ENCODE data around the gene GCK.

Gene GCK

GRCh38 chr7:44218418-44219201, 29.4 kb upstream of the GCK start:
- no peak for DNase-seq (ENCODE audit: low spot score)
- TF ChIP-seq CTCF (IDR thresholded peaks at IDR 0.05; ENCODE audit: borderline replicate concordance, control extremely low read depth, extremely low read depth, insufficient read depth, missing control alignments), result no peak
- in situ Hi-C loops (cut with MboI; ENCODE audit: low sequenced_read_pairs, unreplicated experiment), result no loop called here

GRCh38 chr7:44217852-44218402, 28.7 kb upstream of the GCK start:
- no peak for DNase-seq (ENCODE audit: low spot score)
- in situ Hi-C loops (cut with MboI; ENCODE audit: low sequenced_read_pairs, unreplicated experiment), result no loop called here
- no peak for TF ChIP-seq CTCF (IDR thresholded peaks at IDR 0.05; ENCODE audit: borderline replicate concordance, control extremely low read depth, extremely low read depth, insufficient read depth, missing control alignments)

- no peak for DNase-seq (ENCODE audit: low spot score)
These were observed 28.0 kb upstream of the GCK start for GRCh38 chr7:44217223-44217714.

GRCh38 chr7:44216521-44217222, 27.4 kb upstream of the GCK start:
- in situ Hi-C loops (cut with MboI; ENCODE audit: low sequenced_read_pairs, unreplicated experiment), result no loop called here
- no peak for TF ChIP-seq CTCF (IDR thresholded peaks at IDR 0.05; ENCODE audit: borderline replicate concordance, control extremely low read depth, extremely low read depth, insufficient read depth, missing control alignments)
- no peak for DNase-seq (ENCODE audit: low spot score)

More at GRCh38 chr7:44217223-44217714, 28.0 kb upstream of the GCK start:
- TF ChIP-seq CTCF (IDR thresholded peaks at IDR 0.05; ENCODE audit: borderline replicate concordance, control extremely low read depth, extremely low read depth, insufficient read depth, missing control alignments), result no peak
- in situ Hi-C loops (cut with MboI; ENCODE audit: low sequenced_read_pairs, unreplicated experiment), result no loop called here

GRCh38 chr7:44216019-44216418, 26.8 kb upstream of the GCK start:
- no peak for DNase-seq (ENCODE audit: low spot score)
- in situ Hi-C loops (cut with MboI; ENCODE audit: low sequenced_read_pairs, unreplicated experiment), result no loop called here
- TF ChIP-seq CTCF (IDR thresholded peaks at IDR 0.05; ENCODE audit: borderline replicate concordance, control extremely low read depth, extremely low read depth, insufficient read depth, missing control alignments), result no peak

- no peak for DNase-seq (ENCODE audit: low spot score)
- in situ Hi-C loops (cut with MboI; ENCODE audit: low sequenced_read_pairs, unreplicated experiment), result no loop called here
- no peak for TF ChIP-seq CTCF (IDR thresholded peaks at IDR 0.05; ENCODE audit: borderline replicate concordance, control extremely low read depth, extremely low read depth, insufficient read depth, missing control alignments)
These were observed 26.3 kb upstream of the GCK start for GRCh38 chr7:44215531-44215930.

Data from GM13976 (cell line).